Measurements from ENCODE around the gene TSPAN15. TPM values are rescaled to one million over a fixed set of nuclear protein-coding genes. Genes with fewer than 3 reads are reported as not detected.

Gene TSPAN15
- total RNA-seq, 1 experiment from 2014 or later, result 212 TPM

DNA sequence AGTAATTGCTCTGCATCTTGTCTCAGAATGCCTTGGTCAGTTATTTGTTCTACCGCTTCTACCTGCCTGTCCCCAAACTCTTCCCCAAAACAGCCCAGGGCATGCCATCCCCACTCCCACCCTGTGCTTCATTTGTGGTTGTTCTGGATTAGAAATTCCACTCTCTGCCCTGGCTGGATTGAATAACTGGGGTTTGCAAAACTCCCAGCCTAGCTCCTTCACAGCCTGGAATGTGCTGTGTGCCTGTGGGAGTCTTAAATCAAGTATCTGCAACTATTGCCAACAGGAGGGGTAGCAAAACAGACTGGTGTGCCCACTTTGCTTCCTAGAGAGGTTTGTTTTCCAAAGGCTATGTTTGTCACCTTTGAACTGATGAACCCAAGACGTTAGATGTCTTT, 24.2 kb downstream of the TSPAN15 start:
- Histone ChIP-seq H3K4me2 (ENCODE audit: low read length) (peak overlapping the region; percentile 68), H3K79me2 (ENCODE audit: low read length) (peaks cover 94% of the 10 kb centered on the region), H3K9ac (ENCODE audit: low read length) (no peak overlapping the region), H3F3A (ENCODE audit: low read length, unreplicated experiment) (no peaks in the 10 kb centered on the region), H3K9me2 (replicated peaks; ENCODE audit: low read length) (no peaks in the 10 kb centered on the region), H3K4me1 (ENCODE audit: insufficient read depth, low read length) (peaks cover 29% of the 10 kb centered on the region), H2AFZ (ENCODE audit: low read length) (no peak overlapping the region), H3K4me3 (ENCODE audit: low read length) (no peak overlapping the region), H3K27ac (ENCODE audit: low read length) (peak overlapping the region; percentile 74), H3K36me3 (ENCODE audit: low read depth, low read length) (peaks cover 16% of the 10 kb centered on the region; the same call in 1 of the 2 replicates), H3K27me3 (ENCODE audit: low read length) (no peaks in the 10 kb centered on the region), H4K20me1 (ENCODE audit: low read length) (no peaks in the 10 kb centered on the region; the same call in 1 of the 2 replicates), H3K9me3 (ENCODE audit: low read length) (no peaks in the 10 kb centered on the region)
- POLR2A ChIA-PET (ENCODE audit: unreplicated experiment), result no interaction called here
- CTCF ChIA-PET, result no interaction called here
- BruUV-seq (replicated peaks), result no TSS peak
- no peak for DNase-seq
- intact Hi-C loops (cut with micrococcal nuclease), result loop anchor here (2.0 kb wide), 1 partner anchor 25 kb away; the partner anchor contains the start of gene TSPAN15
- TF ChIP-seq, protein P1, sequence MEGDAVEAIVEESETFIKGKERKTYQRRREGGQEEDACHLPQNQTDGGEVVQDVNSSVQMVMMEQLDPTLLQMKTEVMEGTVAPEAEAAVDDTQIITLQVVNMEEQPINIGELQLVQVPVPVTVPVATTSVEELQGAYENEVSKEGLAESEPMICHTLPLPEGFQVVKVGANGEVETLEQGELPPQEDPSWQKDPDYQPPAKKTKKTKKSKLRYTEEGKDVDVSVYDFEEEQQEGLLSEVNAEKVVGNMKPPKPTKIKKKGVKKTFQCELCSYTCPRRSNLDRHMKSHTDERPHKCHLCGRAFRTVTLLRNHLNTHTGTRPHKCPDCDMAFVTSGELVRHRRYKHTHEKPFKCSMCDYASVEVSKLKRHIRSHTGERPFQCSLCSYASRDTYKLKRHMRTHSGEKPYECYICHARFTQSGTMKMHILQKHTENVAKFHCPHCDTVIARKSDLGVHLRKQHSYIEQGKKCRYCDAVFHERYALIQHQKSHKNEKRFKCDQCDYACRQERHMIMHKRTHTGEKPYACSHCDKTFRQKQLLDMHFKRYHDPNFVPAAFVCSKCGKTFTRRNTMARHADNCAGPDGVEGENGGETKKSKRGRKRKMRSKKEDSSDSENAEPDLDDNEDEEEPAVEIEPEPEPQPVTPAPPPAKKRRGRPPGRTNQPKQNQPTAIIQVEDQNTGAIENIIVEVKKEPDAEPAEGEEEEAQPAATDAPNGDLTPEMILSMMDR (conservative IDR thresholded peaks at IDR 0.05; ENCODE audit: low read depth, low read length), result no peak
- TF ChIP-seq EZH2 (IDR thresholded peaks at IDR 0.05; ENCODE audit: low read length, unreplicated experiment) (no peak), EZH2phosphoT487 (IDR thresholded peaks at IDR 0.05; ENCODE audit: borderline replicate concordance, low read length) (no peak)
- no peak for ATAC-seq

DNA sequence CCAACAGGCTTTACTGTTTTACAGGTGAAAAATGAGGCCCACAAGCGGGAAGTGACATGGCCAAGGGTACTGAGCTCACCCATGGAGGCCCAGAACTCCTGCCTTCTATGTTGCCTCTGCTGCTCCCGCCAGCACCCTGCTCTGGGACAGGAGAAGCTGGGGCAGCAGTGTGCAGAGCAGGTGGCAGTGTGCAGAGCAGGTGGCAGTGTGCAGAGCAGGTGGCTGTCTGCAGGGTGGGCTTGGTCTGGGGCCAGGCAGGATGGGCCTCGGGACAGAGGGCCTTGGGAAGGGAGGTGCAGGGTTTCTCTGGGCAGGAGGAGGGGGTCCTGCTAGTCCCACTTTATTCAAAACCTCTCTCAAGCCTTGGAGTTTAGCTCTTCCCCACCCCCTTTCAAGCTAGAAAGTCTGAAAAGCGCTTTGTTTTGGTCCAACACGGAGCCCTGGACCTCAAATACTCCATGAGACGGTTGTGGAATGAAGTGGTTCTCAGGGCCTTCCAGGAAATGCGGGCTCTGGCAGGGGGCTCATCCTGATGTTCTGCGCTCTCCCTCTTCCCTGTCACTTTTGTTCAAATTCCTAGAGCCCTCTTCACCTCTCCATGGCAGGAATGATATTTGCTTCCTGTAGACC, 26.8 kb downstream of the TSPAN15 start:
- BruUV-seq (replicated peaks), result no TSS peak
- no peak for ATAC-seq
- TF ChIP-seq EZH2 (IDR thresholded peaks at IDR 0.05; ENCODE audit: low read length, unreplicated experiment) (no peak), EZH2phosphoT487 (IDR thresholded peaks at IDR 0.05; ENCODE audit: borderline replicate concordance, low read length) (no peak)
- TF ChIP-seq, protein P1 (conservative IDR thresholded peaks at IDR 0.05; ENCODE audit: low read depth, low read length), result no peak
- Histone ChIP-seq H4K20me1 (ENCODE audit: low read length) (no peaks in the 10 kb centered on the region; the same call in 1 of the 2 replicates), H3K27me3 (ENCODE audit: low read length) (no peaks in the 10 kb centered on the region), H3K27ac (ENCODE audit: low read length) (no peak overlapping the region), H3K9me3 (ENCODE audit: low read length) (no peaks in the 10 kb centered on the region), H3K9me2 (replicated peaks; ENCODE audit: low read length) (no peaks in the 10 kb centered on the region), H3K36me3 (ENCODE audit: low read depth, low read length) (peaks cover 17% of the 10 kb centered on the region; the same call in 1 of the 2 replicates), H3K4me2 (ENCODE audit: low read length) (no peak overlapping the region), H3F3A (ENCODE audit: low read length, unreplicated experiment) (no peaks in the 10 kb centered on the region), H2AFZ (ENCODE audit: low read length) (no peak overlapping the region), H3K79me2 (ENCODE audit: low read length) (peaks cover 91% of the 10 kb centered on the region), H3K4me3 (ENCODE audit: low read length) (no peak overlapping the region), H3K9ac (ENCODE audit: low read length) (no peak overlapping the region), H3K4me1 (ENCODE audit: insufficient read depth, low read length) (peaks cover 26% of the 10 kb centered on the region)
- POLR2A ChIA-PET (ENCODE audit: unreplicated experiment), result no interaction called here
- intact Hi-C loops (cut with micrococcal nuclease), result no loop called here
- CTCF ChIA-PET, result no interaction called here
- no peak for DNase-seq

Measured in PC-3 (cell line).